Hypothalamus (tissue), 51 donors: Measurements from ENCODE around the gene PRSS37.
A peak's percentile ranks its signal among the peaks of the same experiment; 100 is the strongest.
"Not testable (repeated sequence)": the region's sequence is repeated elsewhere in the genome, so short reads cannot be mapped to it uniquely, and the experiment has no call there.

Experiments
- DNase-seq, 51 donors: peaks; one replicate each; lab custom pipeline; 2025; lab: John Stamatoyannopoulos, UW

The PRSS37 gene, protein sequence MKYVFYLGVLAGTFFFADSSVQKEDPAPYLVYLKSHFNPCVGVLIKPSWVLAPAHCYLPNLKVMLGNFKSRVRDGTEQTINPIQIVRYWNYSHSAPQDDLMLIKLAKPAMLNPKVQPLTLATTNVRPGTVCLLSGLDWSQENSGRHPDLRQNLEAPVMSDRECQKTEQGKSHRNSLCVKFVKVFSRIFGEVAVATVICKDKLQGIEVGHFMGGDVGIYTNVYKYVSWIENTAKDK

DNA sequence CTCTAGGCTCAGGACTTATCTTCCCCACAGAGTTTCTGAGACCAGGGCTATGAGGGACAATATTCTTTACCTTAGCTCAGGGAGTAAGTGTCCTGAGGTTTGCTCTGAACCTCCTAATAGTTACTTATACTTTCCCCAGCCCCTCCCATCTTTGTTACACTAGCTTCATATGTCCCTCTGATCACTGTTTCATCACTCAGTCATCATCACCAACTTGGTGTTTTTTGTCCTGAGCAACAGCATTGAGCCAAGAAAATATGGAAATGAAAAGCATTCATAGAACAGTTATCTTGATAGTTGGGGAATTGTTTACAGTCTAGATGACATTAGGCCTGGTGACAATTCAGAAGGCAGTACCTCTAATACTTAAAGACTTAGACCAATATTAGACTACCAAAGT lies at the start of gene PRSS37:
Gene PRSS37 (minus strand): TSS at position 101 of the 400 bp plus-strand sequence. CDS start 436 bp downstream, outside the sequence.
- no peak for DNase-seq

DNA sequence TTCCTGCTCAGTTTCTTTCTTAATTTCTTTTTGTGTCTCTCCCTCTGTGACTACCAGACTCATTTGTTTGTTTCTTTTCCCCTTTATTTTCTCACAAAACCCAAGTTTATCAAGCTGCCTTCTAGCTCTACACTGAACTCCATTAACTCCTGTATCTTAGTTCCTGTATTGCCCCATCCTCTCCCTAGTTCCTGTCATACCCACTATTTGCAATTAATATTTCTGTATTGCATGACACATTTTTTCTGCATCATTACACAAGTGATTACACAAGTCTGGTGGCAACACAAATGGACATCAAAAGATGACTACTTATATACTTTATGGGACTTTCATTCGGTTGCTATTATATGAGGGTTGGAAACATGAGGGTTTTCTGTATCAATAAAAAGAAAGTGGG lies 48.0 kb upstream of the PRSS37 start:
- no peak for DNase-seq

DNA sequence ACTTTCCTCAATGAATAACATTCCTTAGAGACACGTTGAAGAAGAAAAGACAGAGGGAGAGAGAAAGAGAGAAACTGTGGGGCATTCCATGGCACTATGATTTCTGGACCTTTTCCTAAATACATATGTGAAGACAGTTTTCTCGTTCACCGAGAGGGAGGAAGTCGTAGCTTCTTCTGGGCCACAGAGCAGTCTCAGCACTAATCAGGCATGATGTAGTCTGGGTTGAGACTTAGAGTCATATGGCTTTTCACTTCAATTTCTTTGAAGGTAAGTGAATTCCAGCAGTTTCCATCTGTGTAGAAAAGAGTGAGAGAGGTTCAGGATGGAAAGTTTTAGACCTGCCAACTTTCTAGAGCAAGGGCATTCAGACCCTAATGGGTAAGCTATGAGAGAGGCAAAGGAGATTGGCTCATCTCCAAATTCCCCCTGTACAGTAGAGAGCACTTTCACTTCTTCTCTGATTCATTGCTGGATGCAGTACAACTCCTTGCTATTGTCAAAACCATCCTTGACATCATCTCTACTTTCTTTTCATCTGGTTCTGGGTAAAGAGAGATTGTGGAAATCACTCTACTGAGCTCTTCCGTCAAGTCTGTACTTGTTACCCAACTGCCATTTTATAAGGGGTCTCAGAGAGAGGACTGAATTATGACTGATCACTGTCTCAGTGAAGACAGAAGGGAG lies 43.4 kb upstream of the PRSS37 start:
- DNase-seq = peak in 1 of 51 donors; percentile 0

DNA sequence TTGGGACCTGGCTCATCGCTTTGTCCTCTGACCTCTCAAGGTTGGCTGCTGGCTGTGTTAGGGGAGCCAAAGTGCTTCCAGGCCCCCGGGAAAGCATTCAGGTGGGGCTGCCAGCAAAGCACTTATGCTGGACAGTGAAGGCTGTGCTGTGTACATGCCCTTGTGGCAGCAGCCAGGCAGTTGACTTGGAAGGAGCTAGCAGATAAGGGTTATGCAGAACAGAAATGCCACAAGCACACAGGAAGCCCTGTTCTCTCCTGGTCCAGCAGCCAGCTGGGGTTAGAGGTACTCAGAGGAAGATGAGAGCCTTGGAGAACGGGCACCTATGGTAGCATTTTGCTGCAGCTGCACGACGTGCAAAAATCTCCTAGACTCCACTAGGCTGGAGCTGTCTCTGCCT lies 39.7 kb upstream of the PRSS37 start:
- DNase-seq = no peak

DNA sequence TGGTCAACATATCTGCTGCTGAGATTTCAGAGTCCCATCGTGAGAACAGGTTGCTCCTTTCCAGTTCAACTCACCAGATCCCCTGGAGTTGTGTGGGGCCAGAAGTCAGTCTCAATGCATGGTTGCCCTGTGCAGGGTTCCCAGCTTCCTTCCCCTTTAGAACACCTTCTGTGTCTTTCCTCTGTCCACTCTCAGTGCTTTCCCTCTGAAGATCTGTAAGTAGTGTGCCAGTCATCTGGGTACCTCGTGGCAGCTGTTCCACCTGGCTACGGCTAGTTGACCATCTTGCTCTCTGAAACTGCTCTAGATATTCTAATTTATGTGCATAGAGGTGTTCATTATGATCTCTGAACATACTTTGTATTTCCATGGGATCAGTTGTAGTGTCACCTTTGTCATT lies 36.1 kb upstream of the PRSS37 start:
- no peak for DNase-seq

DNA sequence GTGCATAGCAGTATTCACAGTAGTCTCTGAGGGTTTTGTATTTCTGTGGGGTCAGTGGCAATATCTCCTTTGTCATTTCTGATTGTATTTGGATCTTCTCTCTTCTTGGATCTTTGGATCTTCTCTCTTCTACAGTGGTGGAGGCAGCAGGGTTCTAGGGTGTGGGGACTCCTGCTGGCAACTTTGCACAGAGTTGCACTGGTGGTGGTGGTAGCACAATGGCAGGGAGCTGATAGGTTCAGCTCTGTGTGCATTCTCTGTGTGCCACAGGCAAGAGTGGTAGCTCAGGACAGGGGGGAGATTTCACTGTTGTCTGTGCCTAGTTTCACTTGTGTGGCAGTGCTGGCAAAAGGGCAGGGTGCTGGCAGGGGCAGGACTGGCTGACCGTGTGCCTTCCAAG lies 35.1 kb upstream of the PRSS37 start:
- no peak for DNase-seq

DNA sequence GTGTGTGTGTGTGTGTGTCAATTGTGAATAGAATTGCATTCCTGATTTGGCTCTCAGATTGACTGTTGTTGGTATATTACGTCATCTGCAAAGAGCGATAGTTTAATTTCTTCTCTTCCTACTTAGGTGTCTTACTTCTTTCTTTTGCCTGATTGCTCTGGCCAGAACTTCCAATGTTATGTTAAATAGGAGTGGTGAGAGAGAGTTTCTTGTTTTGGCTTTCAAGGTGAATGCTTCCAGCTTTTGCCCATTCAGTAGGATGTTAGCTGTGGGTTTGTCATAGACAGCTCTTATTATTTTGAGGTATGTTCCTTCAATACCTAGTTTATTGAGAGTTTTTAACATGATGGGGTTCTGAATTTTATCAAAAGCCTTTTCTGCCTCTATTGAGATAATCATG lies 34.2 kb upstream of the PRSS37 start:
- DNase-seq = no peak

DNA sequence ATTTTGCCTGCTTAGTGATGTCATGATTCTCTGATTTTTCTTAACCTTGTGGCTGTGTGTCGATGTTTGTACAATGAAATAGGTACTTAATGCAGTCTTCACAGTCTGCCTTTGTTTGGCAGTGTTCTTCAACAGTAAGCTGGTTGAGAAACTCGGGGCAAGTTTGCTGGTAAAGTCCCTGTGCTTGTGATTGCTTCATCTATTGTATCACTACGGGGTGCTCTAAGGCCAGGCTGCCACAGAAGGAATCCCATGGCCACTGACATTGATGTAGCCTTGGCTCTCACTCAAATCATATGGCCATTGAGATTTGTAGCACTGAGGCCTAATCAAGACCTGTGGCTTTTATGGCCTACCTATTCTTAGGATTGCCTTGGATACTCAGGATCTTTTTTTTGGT lies 33.5 kb upstream of the PRSS37 start:
- no peak for DNase-seq

DNA sequence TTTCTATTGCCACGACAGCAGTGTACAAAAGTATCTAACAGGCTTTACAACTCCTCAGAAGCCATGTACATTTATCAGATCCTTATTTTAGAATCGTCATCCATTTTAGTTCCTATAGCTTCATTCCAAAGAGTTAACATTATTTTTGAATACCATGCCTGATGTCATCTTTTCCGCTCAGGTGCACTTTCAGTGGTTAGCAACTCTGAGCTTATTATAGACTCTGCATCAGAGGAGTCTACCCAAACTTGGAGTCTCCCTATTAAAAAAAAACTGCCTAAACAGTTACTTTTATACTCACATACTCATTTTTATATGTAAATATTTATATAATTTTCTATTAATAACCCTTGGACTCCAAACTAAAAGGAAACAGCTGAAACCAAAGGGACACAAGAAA lies 31.6 kb upstream of the PRSS37 start:
- DNase-seq = no peak

DNA sequence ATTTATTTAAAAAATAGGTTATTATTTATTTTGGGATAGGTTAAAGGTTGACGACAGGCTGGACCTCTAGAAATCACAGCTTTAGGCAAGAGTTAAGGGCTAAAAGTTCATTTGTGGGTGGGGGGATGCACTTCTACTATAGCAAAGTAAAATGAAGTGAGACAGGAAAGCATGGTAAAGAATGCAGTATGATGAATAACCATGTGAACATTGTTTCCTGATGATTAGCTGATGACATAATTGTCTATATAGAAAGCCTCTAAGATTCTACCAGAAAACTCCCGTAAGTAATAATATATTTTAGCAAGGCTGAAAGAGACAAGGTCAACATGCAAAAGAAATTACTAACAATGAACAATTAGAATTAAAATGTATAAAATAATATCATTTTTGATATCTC lies 25.7 kb upstream of the PRSS37 start:
- DNase-seq = no peak

DNA sequence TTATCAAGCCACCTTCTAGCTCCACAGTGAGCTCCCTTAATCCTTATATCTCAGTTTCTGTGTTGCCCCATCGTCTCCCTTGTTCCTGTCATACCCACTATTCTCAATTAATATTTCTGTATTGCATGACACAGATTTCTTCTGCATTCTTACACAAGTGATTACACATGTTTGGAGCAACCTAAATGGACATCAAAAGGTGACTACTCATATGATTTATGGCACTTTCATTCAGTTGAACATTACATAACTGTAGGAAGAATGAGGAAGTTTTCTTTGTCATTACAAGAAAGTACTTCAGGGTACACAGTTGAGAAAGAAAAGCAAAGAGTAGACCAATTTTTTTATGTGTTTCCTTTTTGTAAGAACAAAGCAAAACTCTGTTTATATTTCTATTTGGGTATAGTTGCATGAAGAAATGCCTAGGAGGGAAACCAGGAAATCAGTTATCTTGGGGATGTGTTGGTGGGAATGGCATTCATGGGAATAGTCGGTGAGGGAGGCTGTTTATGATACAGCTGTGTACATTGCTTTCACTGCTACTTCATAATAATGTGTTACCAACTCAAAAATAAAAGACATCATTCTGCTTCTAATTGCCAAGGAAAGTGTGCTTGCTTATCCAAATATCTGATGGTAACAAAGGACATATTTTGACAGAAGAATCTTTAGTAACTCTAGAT lies 23.6 kb upstream of the PRSS37 start:
- DNase-seq = no peak

DNA sequence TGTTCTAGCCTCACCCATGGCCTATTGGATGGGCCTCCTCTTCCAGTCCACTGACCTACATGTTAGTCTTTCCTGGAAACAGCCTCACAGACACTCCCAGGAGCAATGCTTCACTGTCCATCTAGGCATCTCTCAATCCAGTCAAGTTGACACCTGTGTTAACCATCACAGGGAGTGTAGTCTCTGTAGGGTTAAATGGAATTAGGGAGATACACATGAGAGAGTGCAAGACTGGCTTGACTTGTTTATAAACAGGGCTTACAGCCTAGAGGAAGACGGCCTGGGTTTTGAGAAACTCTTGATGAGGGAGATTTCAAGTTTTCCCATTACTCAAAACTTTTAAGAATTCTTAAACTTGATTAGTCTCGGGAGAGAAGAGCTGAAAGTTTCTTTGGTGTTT lies 18.9 kb upstream of the PRSS37 start:
- no peak for DNase-seq

DNA sequence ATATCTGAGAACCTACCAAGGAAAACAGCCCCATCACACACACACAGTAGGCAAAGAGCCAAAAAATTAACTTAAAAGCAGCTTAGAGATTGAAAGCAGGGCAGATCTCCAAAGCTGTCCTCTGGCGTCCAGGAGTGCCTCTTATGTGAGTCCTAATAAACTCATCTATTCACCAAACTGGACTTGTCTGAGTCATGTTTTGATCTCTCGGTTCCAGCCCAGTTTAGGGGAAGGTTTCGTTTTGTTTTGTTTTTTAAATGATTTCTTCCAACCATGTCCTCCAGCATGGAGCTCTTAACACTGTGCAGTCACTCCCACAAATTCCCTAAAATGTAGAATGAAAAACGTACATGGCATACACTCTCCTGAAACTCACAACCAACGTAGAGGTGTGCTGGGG lies 6.7 kb upstream of the PRSS37 start:
- DNase-seq = no peak

DNA sequence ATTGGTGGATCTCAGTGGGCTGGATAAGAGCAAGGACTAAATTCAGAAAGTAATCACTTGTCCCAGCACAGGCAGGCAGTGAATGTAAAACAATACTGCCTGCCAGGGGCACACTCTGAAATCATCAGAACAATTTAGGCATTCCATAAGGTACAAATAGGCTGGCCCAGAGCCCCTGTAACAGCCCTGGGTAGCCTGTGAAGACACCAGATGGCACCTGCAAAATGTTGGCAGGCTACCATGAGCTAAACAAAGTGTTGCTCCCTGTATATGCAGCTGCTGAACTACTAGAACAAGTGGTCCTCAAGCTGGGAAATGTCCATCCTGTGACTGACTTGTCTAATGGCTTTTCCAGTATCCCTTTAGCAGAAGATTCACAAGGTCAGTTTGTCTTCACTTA lies 3.0 kb upstream of the PRSS37 start:
- DNase-seq = no peak

DNA sequence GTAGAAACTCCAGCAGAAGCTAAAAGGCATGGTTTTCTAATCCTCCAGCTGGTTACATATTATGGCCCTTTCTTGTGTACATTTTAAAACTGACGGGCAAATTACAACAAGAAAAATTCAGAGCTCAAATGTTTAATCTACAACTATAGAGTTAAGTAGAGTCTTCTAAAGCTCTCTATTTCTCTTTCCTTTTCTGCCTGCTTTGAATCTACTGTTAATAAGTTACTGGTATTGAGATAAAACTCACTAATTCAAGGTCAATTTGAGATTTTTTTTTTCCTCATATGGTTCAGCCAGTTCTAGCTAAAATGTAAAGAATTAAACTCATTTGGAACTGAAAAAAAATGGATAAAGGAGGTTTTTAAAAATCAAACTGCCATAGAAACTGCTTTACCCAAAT lies 1.6 kb upstream of the PRSS37 start:
- DNase-seq = no peak

DNA sequence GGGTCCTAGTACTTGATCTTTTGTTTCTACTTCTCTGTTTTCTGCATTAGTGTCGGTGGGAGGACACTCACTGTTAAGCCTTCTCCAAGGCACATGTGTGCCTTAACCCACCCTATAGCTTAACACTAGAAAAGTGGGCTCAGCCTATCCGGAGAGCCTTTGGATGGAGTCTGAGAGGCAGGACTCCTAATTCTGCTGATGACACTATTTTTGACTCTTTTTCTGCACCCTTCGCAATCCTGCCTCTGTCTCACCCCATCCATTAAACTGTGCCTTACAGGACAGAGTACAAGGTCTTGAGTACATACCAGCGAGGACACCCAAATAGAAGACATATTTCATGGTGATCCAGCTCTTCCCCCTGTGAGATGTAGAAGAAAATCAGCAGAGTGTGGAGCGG lies 577 bp downstream of the PRSS37 start:
- DNase-seq = no peak

DNA sequence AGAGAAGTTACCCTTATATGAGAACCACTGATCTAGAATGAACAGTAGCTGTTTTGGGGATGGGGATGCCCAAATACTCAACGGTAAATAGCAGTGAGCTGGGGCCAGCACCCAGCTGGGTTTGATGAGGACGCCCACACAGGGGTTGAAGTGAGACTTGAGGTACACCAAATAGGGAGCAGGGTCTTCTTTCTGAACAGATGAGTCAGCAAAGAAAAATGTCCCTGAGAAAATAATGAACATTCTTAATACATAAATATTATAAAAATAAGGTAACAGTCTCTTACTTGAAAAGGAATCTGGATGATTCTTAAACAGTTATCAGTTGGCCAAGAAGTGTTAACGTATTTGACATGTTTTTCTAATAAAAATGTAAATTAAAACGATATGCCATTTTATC lies 2.0 kb downstream of the PRSS37 start:
- DNase-seq = no peak

DNA sequence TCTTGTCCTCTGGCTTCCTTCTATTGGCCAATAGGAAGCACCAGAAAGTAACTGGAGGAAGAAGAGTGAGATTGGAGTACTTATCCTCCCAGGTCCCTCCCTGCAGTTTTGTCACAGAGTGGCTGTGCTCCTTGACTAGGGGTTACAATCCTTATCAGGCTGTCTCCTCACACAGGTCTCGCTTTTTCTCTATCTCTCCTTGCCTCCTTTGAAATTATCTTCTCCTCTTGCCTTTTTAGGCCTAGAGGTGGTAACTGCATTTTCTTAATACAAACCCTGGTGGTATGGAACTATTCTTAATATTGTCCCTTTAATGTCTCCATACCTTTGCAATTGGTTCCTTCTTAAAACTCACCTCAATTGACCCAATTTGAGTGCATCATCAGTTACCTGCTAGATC lies 2.7 kb downstream of the PRSS37 start:
- DNase-seq = no peak

DNA sequence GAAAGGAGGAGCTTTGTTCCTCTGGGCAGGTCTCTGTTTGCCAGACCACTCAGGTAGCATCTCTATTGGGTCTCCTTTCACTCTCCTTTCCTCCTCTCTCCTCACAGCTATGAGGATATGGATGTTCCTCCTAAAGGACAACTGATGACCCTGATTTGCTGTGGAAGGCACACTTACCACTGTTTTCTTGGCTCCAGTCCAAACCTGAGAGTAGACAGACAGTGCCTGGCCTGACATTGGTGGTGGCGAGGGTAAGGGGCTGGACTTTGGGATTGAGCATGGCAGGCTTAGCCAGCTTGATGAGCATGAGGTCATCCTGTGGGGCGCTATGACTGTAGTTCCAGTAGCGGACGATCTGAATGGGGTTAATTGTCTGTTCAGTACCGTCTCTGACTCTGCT lies 3.6 kb downstream of the PRSS37 start:
- peak in 1 of 51 donors; percentile 10 for DNase-seq

DNA sequence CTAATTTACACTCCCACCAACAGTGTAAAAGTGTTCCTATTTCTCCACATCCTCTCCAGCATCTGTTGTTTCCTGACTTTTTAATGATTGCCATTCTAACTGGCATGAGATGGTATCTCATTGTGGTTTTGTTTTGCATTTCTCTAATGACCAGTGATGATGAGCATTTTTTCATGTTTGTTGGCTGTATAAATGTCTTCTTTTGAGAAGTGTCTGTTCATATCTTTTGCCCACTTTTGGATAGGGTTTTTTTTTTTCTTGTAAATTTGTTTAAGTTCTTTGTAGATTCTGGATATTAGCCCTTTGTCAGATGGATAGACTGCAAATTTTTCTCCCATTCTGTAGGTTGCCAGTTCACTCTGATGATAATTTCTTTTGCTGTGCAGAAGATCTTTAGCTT lies 18.9 kb downstream of the PRSS37 start:
- DNase-seq = not testable (repeated sequence)

DNA sequence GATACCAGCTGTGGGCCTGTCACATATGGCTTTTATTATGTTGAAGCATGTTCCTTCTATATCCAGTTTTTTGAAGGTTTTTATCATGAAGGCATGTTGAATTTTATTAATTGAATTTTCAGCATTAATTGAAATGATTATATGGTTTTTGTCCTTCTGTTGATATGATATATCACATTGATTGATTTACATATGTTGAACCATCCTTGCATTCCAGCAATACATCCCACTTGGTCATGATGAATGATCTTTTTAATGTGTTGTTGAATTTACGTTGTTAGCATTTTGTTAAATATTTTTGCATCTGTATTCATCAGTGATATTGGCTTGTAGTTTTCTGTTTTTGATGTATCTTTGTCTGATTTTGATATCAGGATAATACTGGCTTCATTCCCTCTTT lies 21.2 kb downstream of the PRSS37 start:
- no peak for DNase-seq

DNA sequence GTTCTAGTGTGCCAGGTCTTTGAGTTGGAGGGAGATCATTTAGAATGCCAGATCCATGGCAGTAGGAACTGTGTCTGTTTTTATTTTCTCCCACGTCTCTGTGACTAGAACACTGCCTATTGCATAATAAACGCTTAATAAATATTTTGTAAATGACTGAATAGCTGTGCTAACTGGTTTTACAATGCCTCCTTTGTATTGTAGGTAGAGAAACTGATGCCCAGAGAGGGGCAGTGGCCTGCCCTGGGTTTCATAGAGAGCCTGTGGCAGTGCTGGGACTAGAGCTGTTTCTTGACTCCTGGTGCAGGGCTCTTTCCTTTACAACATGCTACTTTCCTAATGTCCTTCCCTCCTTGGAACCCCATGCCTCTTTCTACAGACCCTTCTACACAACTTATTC lies 48.8 kb downstream of the PRSS37 start:
- DNase-seq = peak in 1 of 51 donors; percentile 13
